NCI-H510A treated with DMSO at 0.1 percent for 48 hours (cell line): ENCODE results near the gene ITGBL1.
A peak's percentile ranks its signal among the peaks of the same experiment; 100 is the strongest.

Experiments
- DNase-seq: peaks from one replicate; lab custom pipeline; 2025; lab: John Stamatoyannopoulos, UW

Gene ITGBL1, protein sequence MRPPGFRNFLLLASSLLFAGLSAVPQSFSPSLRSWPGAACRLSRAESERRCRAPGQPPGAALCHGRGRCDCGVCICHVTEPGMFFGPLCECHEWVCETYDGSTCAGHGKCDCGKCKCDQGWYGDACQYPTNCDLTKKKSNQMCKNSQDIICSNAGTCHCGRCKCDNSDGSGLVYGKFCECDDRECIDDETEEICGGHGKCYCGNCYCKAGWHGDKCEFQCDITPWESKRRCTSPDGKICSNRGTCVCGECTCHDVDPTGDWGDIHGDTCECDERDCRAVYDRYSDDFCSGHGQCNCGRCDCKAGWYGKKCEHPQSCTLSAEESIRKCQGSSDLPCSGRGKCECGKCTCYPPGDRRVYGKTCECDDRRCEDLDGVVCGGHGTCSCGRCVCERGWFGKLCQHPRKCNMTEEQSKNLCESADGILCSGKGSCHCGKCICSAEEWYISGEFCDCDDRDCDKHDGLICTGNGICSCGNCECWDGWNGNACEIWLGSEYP

DNA sequence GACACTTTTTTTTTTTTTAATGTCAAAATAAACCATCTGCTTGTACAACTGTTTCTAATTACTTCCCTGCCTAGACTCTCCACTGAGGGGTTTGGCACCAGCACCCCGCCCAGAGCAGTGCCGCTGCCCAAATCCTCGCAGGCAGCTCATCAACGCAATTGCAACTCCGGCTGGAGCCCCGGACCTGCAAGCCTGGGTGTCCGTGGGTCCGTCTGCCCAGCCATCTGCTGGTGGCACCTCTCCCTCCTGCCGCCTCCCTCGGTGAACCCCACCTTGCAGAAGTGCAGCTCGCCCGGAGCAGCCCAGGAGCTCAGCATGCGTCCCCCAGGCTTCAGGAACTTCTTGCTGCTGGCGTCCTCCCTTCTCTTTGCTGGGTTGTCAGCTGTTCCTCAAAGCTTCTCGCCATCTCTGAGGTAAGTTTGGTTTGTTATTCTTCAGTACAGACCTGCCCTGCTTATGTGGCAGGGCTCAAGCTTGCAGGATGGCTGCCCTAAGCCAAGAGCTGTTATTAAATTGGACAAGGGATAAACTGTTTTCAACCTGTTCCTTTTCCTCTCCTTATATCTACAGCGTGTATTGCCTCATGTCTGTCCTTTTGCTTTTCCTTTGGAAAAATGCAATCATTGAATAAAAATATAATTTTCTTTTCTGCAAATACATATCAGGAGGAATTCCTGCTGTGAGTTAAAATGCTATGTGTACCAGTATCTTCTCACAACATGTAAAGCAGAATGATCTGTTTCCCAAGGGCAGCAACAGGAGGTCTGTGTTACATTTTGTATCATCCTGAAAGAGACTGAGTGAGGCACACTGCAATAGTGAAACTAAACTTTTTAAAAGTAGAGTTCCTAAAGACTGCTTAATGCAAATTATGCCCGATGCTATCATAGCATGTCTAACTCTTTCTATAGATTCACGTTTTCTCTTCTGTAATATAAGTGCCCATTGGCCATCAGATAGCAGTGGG is at the start of gene ITGBL1:
TSS of gene ITGBL1 (plus strand) at position 157 of the 967 bp plus-strand sequence. CDS start at position 316, 159 bp downstream.
- peak; percentile 0 for DNase-seq

DNA sequence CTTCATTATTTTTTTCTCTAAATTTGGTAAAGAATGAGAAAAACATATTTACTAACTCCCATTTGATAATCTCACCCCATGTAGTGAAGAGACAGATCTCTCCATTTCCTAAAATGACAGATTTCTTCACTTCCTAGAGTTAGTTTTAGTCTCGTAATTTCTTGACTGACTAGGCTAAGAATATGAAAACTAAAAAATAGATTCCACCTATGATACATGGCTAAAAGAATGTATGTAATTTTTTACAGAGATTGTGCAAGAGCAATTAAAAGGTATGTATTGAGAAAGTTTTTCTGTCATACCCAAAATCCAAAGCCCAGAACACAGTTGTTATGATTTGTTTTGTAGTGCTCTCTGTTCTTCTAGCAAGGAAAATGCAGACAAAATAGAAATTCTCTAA is 45.7 kb upstream of the ITGBL1 start:
- DNase-seq: no peak

DNA sequence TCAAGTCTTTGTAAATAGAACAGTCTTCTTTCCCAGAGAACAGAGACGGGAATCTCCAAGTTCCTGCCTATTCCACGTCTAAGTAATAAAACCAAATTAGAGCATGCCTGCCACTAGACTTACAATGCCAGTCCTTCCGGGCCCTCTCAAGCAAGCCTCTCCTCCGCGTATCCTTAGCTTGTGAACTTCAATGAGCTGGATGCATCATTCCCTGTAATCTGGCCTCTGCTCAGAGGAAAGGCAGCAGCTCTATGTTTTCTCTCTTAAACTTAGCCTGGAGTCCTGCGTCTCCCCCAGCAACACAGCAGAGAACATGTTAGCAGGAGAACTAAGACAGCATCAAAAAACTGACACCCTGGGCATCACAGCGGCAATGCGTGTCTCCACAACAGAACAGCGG is 44.3 kb upstream of the ITGBL1 start:
- DNase-seq: no peak

DNA sequence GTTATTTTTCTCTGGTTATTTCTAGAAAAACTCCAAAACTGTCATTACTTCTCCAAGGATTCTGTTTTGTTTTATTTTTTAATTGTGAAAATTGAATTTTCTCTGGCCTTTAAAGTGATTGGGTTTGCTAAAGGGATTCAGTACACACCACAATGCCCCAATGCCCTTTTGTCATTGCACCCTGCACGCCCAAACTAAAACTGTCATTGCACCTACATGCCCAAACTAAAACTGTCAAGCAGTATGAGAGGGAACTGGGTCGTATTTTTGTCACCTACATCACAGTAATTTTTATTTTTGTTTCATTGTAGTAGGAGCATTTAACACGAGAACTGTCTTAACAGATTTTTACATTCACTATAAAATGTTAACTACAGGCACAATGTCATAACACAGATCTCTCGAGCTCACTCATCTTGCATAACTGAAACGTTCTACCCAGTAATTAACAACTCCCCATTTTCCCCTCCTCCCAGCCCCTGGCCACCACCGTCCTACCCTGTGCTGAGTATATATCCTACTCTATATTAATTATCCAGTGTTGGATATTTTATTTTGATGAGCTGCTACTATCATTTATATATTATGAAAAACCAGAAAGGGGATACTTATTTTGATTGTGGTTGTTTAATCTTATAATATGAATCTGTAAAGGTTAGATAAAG is 43.4 kb upstream of the ITGBL1 start:
- no peak for DNase-seq

DNA sequence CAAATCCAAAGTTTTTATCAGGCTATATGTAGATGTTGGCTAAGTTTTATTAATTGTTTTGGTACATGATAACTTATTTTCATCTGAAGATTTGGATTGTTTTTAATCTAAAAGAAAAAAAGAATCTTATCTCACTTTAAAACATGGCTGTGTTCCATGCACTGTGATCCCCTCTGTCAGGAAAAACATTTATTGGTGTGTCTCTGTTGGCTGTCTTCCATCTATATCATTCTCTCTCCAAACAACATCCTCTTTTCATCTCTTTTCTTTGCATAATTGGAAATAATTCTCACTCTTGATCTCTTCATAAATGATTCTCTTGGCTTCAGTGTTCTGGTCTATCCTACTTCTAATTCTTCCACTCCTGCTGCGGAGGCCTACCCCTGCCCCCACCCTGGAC is 40.4 kb upstream of the ITGBL1 start:
- no peak for DNase-seq

DNA sequence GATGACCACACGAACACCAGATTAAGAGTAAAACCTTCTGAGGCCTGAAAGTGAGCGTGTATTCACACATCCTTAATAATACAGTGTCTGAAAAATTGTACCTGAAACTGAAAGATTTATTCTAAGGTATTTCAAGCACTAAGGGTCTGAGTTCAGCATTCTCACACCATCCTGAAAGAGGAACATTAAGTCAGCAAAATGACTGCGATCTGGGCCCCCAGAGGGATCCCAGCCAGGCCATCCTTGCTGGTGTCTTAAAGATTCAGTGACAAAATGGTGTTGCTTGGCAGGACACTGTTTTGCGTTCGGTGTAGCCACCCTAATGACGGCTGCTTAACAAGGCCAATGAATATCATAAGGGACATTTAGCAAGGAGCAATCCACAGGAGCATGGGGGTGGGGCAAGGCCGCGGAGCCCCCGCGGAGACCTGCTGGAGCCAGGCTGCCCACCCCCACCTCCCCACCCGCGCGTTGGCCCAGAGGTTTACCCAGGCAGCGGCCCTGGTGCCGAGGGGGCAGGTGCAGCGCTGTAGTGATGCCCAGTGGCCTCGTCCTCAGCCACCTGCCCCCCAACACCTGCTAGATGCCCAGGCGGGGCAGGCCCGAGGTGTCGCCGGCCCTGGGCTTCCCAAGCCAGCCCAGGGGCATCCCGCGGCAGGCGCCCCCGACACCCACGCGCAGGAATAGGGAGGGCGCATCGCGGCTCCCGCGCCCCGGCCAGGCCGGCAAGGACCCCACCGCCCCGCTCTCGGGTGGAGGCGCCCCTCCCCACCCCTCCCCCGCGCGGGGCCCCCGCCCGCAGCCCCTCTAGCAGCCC is 36.9 kb upstream of the ITGBL1 start:
- no peak for DNase-seq

DNA sequence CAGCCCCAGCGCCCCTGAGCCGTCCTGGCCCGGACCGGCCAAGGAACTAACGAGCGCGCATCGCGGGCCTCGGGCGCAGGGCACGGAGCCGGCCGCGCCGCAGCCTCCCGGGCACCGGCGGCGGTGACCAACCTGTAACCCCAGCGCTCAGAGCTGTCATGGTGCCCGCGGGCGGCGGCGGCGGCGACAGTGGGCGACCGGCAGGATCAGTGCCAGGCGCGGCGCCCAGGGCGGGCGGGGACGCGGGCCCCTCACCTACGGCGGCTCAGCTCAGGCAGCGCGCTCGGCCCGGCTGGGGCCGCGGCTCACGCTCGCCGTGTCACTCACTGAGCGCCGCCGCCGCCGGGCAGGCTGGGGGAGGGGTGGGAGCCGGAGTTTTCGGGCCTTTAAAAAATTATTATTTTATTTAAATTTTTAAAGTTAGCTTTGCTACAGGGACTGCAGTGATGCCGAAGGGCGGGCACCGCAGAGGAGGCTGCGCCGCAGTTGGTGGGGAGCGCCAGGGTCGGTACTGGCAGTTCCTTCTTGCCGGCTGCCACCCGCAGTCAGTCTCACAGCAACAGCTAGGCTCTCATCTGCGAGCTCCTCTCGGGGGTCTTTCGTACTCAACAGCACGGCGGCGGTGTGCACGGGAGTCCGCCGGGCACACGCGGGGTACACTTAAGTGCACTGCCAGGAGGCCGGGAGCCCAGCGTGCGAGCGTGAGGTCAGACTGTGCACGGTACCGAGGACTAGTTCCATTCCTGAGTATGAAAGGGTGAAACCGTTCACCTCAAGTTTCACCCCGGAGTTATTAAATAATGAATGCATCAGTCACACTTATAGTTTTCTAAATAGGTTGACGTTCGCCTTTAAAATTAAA is 36.1 kb upstream of the ITGBL1 start, which contains the start of gene NALCN:
TSS of gene NALCN (minus strand) at position 328 of the 862 bp plus-strand sequence. CDS start 17,382 bp downstream, outside the sequence.
- DNase-seq: no peak

DNA sequence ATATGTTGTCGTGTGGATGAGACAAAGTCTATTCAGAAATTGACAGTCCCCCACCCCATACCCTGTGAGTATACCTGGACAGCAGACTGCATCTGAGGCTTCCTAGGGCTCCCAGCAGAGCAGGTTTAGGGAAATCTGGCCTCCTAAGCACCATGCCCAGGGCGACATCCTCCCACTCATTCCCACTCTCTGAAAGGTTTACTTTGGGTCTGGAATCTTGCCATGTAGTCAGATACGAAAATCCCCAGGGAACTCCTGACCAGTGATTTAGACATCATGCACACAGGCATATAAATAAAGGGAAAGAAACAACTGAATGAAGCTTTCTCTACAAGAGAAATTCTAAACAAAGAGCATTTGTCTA is 35.5 kb upstream of the ITGBL1 start:
- no peak for DNase-seq

DNA sequence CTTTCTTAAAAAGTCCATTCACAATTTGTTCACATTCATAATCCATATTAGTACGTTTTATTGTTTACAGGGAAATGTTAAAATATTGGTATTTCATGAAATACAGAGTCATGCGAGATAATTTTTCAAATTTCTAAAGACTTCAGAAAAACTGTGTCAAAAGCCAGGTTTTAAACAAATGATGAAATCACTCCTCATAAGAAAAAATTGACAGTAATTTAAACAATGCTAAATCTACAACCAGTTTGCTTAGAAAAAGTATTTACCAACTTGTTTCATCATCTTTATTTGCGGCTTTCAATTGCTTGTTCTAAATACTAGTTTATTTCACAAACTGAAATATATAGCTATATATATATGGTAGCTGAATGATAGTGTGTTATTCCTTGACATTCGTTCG is 35.0 kb upstream of the ITGBL1 start:
- no peak for DNase-seq

DNA sequence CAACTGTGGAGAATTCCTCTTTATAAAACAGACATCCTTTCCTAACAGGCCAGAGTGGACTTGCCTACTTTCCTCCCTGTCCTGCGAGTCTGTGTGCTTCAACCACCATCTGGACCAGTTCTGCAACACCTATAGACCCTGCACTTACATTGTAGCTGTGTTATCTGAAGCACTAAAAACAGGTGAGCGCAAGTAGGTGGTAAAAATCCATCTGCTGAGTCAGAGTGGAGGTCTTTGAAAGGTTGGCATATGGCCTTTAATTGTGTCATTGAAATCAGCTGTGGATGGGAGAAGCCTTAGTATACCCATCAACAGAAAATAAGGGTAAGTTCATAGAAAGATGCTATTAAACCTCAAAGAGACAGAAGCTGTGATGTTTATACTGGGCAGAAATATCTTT is 28.6 kb upstream of the ITGBL1 start:
- no peak for DNase-seq

DNA sequence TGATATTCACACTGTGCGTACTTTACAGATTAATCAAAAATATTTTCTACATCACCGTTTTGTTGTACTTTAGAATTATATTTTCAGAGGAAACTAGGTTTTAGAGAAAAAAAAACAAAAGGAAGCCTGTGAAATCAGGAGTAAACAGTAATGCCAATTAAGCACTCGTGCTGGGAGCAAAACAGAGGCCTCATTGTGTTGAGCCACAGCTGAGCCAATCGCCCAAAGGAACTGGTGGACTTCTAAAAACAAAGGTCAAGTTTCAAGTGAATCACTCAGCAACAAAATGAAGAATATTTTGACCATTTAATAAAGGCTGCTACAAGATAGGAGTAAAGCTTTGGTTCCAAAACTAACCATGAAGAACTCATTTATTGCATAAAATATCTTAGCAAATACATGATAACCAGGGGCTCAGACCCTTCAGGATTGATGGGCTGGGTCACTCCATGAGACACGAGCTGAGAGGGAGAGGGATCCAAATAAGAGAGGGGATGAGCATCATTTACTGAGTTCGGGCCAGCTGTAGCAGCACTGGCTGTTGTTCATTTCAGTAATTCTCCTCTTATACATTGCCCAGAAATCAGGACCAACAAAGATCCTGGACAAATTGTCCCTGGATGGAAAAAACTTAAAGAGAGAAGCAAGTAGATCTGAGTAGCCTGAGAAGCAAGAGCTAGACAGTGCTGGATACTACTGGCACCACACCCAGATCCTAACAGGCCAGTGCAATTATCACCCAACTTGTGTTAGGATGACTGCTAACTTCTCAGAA is 27.9 kb upstream of the ITGBL1 start:
- no peak for DNase-seq

DNA sequence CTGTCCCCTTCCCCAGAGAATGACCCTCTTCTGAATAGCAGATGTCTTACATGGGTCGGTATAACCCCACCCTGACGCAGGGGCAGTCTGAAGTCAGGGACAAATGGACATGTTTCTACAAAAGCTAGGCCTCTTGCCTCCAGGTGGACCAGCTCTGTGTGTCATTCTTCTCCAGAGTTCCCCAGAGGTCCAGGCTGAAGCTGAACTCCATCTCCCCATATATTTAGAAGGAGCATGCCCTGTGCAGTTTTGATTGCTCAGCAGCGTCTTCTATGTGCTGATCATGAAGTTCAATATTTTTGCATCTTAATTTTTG is 27.4 kb upstream of the ITGBL1 start:
- DNase-seq: no peak

DNA sequence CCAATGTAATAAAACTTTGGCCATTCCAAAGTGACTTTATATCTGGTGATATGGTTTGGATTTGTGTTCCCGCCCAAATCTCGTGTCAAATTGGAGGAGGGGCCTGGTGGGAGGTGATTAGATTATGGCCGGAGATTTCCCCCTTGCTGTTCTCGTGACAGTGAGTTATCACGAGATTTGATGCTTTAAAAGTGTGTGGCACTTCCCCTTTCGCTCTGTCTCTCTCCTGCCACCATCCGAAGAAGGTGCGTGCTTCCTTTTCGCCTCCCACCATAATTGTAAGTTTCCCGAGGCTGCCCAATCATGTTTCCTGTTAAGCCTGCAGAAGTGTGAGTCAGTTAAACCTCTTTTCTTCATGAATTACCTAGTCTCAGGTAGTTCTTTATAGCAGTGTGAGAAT is 26.9 kb upstream of the ITGBL1 start:
- no peak for DNase-seq

DNA sequence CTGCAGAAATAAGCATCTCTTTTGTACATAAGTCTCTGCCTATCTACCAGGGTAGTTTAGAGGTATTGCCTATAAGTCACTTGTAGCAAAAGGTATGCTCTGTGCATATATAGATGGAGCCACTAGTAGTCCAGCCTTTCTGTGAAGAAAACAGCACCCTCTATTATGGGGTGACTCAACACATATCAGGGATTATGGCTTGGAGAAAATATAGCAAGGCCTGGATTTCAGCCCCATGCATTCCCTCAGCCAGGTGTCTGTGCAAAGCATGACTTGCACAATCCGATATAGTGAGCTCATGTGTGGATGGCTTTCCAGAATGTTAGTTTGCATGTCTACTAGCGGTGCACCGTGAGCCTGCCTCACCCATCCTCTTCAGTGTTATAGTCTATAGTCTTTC is 22.7 kb upstream of the ITGBL1 start:
- DNase-seq: no peak

DNA sequence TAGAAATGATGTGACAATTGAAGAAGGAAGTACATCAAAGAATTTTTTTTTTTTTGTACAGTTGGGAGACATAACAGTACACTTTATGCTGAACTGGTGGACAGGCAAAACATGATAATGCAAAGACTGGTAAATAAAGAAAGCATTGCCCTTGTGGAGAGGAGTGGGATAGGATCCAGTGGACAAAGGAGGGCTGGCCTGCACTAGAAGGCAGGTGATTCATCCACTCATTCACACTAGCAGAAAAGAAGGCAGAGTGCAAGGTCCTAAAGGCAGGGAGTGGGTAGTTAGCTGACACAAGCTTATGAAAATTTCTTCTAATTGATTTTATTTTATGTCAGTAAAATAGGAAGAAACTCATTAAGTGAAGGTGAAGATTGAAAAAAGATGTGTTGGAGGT is 18.6 kb upstream of the ITGBL1 start:
- DNase-seq: no peak

DNA sequence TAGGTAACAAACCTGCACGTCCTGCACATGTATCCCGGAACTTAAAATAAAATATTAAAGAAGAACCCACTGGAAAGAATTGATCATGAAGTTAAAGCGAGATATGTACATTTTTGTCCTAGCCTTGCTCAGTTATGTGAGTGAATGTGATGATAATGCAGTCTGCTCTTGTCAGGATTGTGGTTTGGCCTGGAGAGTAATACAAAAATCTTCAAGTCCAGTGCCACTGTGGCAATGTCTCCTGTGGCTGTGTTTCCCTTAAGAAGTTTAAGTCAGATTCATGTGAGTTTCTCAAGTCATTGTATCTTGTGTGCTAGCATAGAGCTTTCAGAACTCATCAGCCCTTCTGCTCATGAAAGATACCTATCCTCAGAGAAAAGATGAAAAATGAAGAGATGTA is 18.0 kb upstream of the ITGBL1 start:
- DNase-seq: no peak

DNA sequence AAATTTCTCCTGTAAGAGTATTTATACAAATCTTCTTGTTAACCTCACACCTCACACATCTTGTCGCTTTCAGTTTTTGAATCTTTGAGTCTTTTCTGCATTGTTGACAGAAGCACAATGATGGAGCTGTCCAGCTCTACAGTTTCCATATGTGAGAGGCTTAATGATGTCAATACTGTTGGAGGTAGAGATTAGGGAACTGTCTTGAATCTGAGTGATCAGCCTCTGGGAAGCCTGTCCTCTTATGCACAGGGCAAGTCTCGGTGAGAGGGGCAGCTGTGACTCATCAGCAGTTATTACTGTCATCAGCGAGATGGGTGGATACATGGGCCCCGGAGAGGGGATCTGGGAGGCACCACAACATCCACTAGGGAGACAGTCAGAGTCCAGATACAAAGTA is 4.6 kb upstream of the ITGBL1 start:
- no peak for DNase-seq

DNA sequence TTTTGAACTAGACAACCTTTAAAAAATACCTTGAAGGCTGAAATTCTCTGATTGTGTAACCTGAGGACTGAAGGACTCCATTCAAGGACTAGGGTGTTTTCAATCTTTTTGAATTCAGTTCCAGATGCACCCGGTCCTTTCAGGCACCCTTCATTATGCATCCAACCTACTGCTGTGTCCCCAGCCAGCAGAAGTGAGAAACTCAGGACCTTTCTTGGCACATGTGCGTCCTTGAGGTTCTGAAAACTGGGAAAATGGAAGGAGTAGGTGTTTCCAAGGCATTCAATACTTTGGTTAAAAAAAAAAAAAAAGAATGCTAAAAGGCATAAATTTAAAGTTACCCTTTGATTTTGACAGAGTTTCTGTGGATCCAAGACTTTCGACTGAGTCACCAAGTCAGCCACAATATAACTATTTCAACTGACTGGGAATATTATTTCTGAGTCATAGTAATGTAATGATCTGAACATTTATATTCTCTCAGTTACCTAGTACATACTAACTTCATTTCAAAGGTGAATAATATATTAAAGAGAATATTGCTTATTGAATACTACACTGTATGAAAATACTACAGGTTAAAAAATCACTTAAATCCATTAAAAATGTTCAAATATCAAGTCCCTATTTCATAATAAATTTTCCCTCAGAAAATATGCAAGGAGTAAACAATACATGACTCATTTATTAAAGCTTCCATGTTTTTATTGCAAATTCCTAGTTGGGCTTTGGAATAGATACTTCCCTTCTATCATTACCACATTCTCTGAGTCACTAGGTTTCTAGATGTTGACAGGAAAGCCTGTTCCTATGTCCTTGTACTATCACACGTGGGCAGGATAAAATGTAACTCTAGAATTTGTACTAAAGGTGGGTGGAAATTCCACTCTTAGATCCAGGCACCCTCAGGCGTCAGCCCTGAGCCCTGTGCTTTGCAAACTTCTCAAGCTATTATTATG is 2.4 kb upstream of the ITGBL1 start:
- no peak for DNase-seq

DNA sequence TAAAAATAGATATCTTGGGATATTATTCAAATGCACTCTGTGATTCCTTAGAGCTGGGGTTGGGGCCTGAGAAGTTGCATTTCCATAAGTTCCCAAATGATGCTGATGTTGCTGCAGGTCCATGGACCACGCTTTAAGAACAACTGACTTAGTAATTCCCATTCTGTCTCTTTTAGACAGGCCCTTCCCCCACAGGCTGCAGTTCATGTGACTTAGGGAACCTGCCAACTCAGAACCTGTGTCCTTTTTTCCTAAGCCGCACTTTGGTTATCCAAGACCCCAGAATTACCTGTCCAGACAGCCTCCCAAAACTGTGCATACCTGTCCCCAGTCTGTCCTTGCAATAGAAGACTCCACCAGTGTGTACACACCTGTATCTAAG is 1.7 kb upstream of the ITGBL1 start:
- no peak for DNase-seq
